Calu3 (cell line): ENCODE measurements around the gene HEMGN. TPM values are rescaled to one million over a fixed set of nuclear protein-coding genes. Genes with fewer than 3 reads are reported as not detected.
A peak's percentile ranks its signal among the peaks of the same experiment; 100 is the strongest.

ENCODE experiments used
- BruUV-seq: library from RNA; stranded (reverse); fragments of 400-500 nt; replicated peaks from 2 replicates; lab custom pipeline; 2021; lab: Mats Ljungman, UMichigan
- CTCF ChIA-PET: fragments of 300-600 bp; sonication (Branson Sonifier 250); formaldehyde crosslinking; loops from one replicate; lab custom pipeline; 2022; ENCODE audit warnings: antibody characterized with exemption; lab: Charles Lee
- DNase-seq: peaks from one replicate; pipeline ENCODE4 v3.0.0; 2022
- H3K27ac Mint-ChIP-seq: one replicate; pipeline ENCODE4 v1.8.0; 2022; ENCODE audit warnings: mixed read lengths; ENCODE audit not compliant: unreplicated experiment
- H3K27me3 Mint-ChIP-seq: one replicate; pipeline ENCODE4 v1.8.0; 2022; ENCODE audit warnings: mixed read lengths; ENCODE audit not compliant: unreplicated experiment
- H3K36me3 Mint-ChIP-seq: one replicate; pipeline ENCODE4 v1.8.0; 2022; ENCODE audit warnings: mild to moderate bottlenecking, moderate library complexity, mixed read lengths; ENCODE audit not compliant: insufficient read depth, unreplicated experiment
- H3K4me1 Mint-ChIP-seq: one replicate; pipeline ENCODE4 v1.8.0; 2022; ENCODE audit warnings: mild to moderate bottlenecking, low read depth, mixed read lengths; ENCODE audit not compliant: unreplicated experiment
- H3K4me3 Mint-ChIP-seq: one replicate; pipeline ENCODE4 v1.8.0; 2022; ENCODE audit warnings: mild to moderate bottlenecking, low read depth, moderate library complexity, mixed read lengths; ENCODE audit not compliant: unreplicated experiment
- H3K9me3 Mint-ChIP-seq: one replicate; pipeline ENCODE4 v1.8.0; 2022; ENCODE audit warnings: low read depth, mixed read lengths; ENCODE audit not compliant: unreplicated experiment
- intact Hi-C: fragments of 100-400 bp; cut with micrococcal nuclease; formaldehyde crosslinking; loops from one replicate; pipeline ENCODE4 v1.10.0; 2022; ENCODE audit not compliant: unreplicated experiment
- total RNA-seq: library from RNA; stranded (reverse); gene quantifications from 2 replicates; pipeline ENCODE4 v1.2.3, GENCODE V29; 2022
- TF ChIP-seq, protein P1 (sequence below): fragments of 200-600 bp; IDR thresholded peaks from one replicate; pipeline ENCODE4 v1.8.0; 2022; ENCODE audit warnings: antibody characterized with exemption; ENCODE audit not compliant: unreplicated experiment

HEMGN gene
- total RNA-seq, 1 experiment from 2014 or later = not detected

DNA sequence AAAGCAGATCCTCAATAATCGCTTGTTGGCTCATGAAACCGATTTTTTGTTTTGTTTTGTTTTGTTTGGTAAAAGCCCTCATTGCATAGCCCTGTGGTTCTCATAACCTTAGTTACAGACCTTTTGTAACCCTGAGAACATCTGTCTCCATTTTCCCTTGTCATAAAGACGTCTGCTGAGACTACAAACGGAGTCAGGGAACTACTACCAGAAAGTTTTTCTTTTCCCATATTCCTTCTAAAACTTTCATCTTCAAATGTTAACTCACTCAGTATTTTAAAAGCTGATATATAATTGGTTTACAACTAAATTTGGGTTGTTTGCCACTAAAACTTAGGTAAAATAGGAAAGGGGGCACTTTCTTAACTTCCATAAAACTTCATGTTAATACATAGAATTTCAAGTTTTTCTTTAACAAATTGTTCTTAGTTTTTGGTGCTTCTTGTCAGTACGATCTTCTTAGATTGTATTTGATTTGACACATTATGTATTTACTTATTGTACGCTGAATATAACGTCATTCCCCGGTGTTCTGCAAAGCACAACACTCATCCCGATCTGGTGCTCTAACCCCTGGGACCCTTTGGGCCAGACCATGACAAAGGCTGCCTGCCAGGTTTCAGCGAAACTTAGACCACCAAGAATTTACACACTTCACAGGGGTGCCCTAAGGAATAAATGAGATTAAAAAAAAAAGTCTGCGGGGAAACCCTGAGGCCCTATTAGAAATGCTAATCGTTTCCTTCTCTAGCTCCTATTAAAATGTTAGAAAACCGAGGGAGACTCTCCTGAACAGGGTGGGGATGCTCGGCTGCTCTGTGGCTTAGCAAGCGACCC, 44.1 kb upstream of the HEMGN start:
- no peak for DNase-seq
- Mint-ChIP-seq H3K27me3 (no peaks in the 10 kb centered on the region), H3K36me3 (peaks cover 35% of the 10 kb centered on the region), H3K4me3 (peak overlapping the region; percentile 72), H3K27ac (no peak overlapping the region), H3K4me1 (peaks cover 10% of the 10 kb centered on the region), H3K9me3 (no peaks in the 10 kb centered on the region)
- intact Hi-C loops = no loop called here
- TF ChIP-seq, protein P1, sequence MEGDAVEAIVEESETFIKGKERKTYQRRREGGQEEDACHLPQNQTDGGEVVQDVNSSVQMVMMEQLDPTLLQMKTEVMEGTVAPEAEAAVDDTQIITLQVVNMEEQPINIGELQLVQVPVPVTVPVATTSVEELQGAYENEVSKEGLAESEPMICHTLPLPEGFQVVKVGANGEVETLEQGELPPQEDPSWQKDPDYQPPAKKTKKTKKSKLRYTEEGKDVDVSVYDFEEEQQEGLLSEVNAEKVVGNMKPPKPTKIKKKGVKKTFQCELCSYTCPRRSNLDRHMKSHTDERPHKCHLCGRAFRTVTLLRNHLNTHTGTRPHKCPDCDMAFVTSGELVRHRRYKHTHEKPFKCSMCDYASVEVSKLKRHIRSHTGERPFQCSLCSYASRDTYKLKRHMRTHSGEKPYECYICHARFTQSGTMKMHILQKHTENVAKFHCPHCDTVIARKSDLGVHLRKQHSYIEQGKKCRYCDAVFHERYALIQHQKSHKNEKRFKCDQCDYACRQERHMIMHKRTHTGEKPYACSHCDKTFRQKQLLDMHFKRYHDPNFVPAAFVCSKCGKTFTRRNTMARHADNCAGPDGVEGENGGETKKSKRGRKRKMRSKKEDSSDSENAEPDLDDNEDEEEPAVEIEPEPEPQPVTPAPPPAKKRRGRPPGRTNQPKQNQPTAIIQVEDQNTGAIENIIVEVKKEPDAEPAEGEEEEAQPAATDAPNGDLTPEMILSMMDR = no peak
- CTCF ChIA-PET = interaction anchor here (0.6 kb wide), 1 partner anchor 53 kb away, joined by 3 read pairs; no protein-coding TSS in a partner anchor
- no TSS peak for BruUV-seq

DNA sequence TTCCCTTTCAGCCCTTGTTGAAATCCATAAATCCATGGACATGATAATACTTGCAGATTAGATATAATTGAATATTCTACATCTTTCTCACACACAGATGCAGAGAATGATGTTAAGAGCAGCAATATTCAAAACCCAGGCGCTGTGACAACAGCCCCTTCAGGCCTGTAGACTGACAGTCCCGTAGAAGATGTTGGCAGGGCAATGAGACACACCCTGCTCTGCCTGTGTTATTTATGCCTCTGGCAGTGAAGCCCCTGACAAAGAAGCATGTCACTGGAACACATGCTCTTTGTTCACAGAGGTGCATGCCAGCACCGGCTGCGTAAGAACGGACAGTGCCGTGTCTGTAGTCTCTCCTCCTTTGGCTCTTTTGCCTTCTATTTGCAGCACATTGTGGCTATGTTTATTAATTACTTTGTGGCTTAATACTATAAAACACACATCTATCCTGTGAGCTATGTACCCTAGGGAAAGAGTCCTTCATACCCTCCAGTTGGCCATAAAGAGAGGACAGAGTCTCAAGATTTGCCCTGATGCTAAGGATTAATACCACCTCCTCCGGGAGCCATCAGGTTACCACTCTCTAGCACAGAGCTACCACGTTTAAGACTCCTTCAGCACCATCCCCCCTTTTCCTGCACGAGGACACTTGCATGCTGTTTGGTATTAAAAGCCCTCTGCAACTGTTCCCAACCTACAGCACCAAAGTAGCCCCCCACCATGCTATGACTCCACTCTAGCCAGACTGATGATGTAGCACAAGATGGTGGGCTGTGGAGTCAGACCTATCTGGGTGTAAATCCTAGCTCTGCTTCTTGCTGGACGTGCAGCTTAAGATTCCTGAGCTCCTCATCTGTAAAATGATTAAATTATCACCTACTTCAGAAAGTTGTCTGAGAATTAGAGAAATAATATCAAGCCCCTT, 43.2 kb upstream of the HEMGN start:
- TF ChIP-seq, protein P1 = no peak
- no peaks in the 10 kb centered on the region for H3K27me3 Mint-ChIP-seq
- no TSS peak for BruUV-seq
- H3K9me3 Mint-ChIP-seq = no peaks in the 10 kb centered on the region
- peaks cover 4% of the 10 kb centered on the region for H3K4me1 Mint-ChIP-seq
- DNase-seq = no peak
- H3K27ac Mint-ChIP-seq = no peak overlapping the region
- peak overlapping the region; percentile 72 for H3K4me3 Mint-ChIP-seq
- peaks cover 35% of the 10 kb centered on the region for H3K36me3 Mint-ChIP-seq
- intact Hi-C loops = no loop called here
- CTCF ChIA-PET = no interaction called here

DNA sequence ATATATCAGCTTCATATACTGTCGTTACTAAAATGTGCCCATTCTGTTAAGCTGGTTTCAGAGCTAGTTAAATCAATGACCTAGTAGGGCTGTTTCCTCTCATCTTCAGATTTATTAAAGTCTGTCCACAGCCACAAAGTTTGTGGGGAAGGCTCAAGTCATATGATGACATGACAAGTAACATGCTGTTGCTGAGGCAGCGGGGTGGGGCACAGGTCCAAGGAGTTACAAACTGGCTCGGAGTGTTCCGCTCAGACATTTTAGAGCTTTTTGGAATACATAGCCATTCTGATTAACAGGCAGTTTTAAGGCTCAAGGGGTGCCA, 42.5 kb upstream of the HEMGN start:
- TF ChIP-seq, protein P1 = no peak
- CTCF ChIA-PET = no interaction called here
- Mint-ChIP-seq H3K4me1 (no peaks in the 10 kb centered on the region), H3K36me3 (peaks cover 29% of the 10 kb centered on the region), H3K27ac (no peak overlapping the region), H3K9me3 (no peaks in the 10 kb centered on the region), H3K4me3 (no peak overlapping the region), H3K27me3 (no peaks in the 10 kb centered on the region)
- intact Hi-C loops = no loop called here
- DNase-seq = no peak
- no TSS peak for BruUV-seq

- BruUV-seq = no TSS peak
- Mint-ChIP-seq H3K9me3 (peaks cover 2% of the 10 kb centered on the region), H3K4me1 (no peaks in the 10 kb centered on the region), H3K4me3 (no peak overlapping the region), H3K27me3 (no peaks in the 10 kb centered on the region), H3K36me3 (peaks cover 24% of the 10 kb centered on the region), H3K27ac (no peak overlapping the region)
- CTCF ChIA-PET = no interaction called here
- no peak for DNase-seq
- intact Hi-C loops = no loop called here
- TF ChIP-seq, protein P1 = no peak
These were observed 42.0 kb upstream of the HEMGN start for GRCh38 chr9:97979788-97980478.
